Ishikawa (cell line): ENCODE data around the gene NCK1.

Experiments used
- CEBPB ChIP-seq: IDR thresholded peaks from 2 replicates; pipeline ENCODE4 v1.6.1; 2012
- CREB1 ChIP-seq: IDR thresholded peaks from 2 replicates; pipeline ENCODE4 v1.6.1; 2012; ENCODE audit warnings: low read depth
- EGR1 ChIP-seq: IDR thresholded peaks from 2 replicates; pipeline ENCODE4 v1.6.1; 2012
- EP300 ChIP-seq: IDR thresholded peaks from 2 replicates; pipeline ENCODE4 v1.6.1; 2012; ENCODE audit warnings: borderline replicate concordance
- FOXM1 ChIP-seq: IDR thresholded peaks from 2 replicates; pipeline ENCODE4 v1.6.1; 2012; ENCODE audit warnings: low read depth, borderline replicate concordance
- MAX ChIP-seq: IDR thresholded peaks from 2 replicates; pipeline ENCODE4 v1.6.1; 2012
- NFIC ChIP-seq: IDR thresholded peaks from 2 replicates; pipeline ENCODE4 v1.6.1; 2012
- RAD21 ChIP-seq: IDR thresholded peaks from 2 replicates; pipeline ENCODE4 v1.6.1; 2012; ENCODE audit warnings: low read depth
- TAF1 ChIP-seq: IDR thresholded peaks from 2 replicates; pipeline ENCODE4 v1.6.1; 2012; ENCODE audit warnings: low read depth, mild to moderate bottlenecking
- TCF12 ChIP-seq: IDR thresholded peaks from 2 replicates; pipeline ENCODE4 v1.6.1; 2012; ENCODE audit warnings: low read depth
- TEAD4 ChIP-seq: IDR thresholded peaks from 2 replicates; pipeline ENCODE4 v1.6.1; 2012
- USF1 ChIP-seq: IDR thresholded peaks from 2 replicates; pipeline ENCODE4 v1.6.1; 2012
- YY1 ChIP-seq: IDR thresholded peaks from 2 replicates; pipeline ENCODE4 v1.6.1; 2012; ENCODE audit warnings: low read depth
- ZBTB7A ChIP-seq: IDR thresholded peaks from 2 replicates; pipeline ENCODE4 v1.6.1; 2012; ENCODE audit warnings: low read depth
- TF ChIP-seq, protein P1 (sequence below): IDR thresholded peaks from 2 replicates; pipeline ENCODE4 v1.6.1; 2012; ENCODE audit warnings: low read depth, mild to moderate bottlenecking

The NCK1 gene

DNA sequence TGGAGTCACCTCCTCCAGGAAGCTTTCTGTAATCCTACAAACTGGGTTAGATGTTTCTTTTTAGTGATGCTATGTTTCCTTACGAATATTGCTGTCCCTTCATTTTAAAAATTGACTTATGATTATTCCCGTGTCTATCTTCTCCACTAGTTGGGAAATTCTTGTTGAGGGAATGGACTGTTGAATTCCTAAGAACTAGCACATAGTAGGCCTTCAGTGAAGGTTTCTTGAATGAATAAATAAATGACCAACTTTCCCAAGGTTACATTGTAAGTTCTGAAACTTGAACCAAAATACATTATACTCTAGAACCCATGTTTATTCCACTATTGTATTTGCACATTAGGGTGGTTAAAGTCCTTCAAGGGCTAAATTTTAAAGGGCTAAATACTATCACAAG lies 95.0 kb downstream of the NCK1 start:
- no peak for TF ChIP-seq CREB1
- no peak for TF ChIP-seq EGR1
- no peak for TF ChIP-seq TEAD4
- no peak for TF ChIP-seq TCF12
- no peak for TF ChIP-seq USF1
- TF ChIP-seq EP300, result no peak
- no peak for TF ChIP-seq MAX
- no peak for TF ChIP-seq RAD21
- TF ChIP-seq, protein P1, sequence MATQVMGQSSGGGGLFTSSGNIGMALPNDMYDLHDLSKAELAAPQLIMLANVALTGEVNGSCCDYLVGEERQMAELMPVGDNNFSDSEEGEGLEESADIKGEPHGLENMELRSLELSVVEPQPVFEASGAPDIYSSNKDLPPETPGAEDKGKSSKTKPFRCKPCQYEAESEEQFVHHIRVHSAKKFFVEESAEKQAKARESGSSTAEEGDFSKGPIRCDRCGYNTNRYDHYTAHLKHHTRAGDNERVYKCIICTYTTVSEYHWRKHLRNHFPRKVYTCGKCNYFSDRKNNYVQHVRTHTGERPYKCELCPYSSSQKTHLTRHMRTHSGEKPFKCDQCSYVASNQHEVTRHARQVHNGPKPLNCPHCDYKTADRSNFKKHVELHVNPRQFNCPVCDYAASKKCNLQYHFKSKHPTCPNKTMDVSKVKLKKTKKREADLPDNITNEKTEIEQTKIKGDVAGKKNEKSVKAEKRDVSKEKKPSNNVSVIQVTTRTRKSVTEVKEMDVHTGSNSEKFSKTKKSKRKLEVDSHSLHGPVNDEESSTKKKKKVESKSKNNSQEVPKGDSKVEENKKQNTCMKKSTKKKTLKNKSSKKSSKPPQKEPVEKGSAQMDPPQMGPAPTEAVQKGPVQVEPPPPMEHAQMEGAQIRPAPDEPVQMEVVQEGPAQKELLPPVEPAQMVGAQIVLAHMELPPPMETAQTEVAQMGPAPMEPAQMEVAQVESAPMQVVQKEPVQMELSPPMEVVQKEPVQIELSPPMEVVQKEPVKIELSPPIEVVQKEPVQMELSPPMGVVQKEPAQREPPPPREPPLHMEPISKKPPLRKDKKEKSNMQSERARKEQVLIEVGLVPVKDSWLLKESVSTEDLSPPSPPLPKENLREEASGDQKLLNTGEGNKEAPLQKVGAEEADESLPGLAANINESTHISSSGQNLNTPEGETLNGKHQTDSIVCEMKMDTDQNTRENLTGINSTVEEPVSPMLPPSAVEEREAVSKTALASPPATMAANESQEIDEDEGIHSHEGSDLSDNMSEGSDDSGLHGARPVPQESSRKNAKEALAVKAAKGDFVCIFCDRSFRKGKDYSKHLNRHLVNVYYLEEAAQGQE, result no peak
- no peak for TF ChIP-seq TAF1
- TF ChIP-seq FOXM1, result no peak
- no peak for TF ChIP-seq YY1
- TF ChIP-seq NFIC, result no peak
- TF ChIP-seq ZBTB7A, result no peak
- no peak for TF ChIP-seq CEBPB

DNA sequence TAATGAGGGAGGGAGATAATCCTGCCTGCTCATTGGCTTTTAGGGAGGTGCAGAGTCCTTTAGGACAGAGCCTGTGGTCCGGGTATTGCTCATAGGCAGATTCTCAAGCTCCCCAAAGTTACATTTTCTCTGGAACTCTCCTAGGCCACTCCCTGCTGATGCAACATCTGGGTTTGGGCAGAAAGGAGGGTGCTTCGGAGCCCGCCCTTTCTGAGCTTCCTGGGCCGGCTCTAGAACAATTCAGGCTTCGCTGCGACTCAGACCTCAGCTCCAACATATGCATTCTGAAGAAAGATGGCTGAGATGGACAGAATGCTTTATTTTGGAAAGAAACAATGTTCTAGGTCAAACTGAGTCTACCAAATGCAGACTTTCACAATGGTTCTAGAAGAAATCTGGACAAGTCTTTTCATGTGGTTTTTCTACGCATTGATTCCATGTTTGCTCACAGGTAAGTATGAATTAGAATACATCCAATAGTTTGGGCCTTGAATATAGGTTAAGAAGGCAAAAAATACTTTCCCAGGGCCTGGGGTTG lies 95.8 kb downstream of the NCK1 start, which contains the start of gene IL20RB:
Gene IL20RB (plus strand): TSS at position 233 of the 538 bp plus-strand sequence. CDS start 131 bp downstream, at position 364.
- TF ChIP-seq TCF12, result no peak
- TF ChIP-seq USF1, result no peak
- no peak for TF ChIP-seq RAD21

DNA sequence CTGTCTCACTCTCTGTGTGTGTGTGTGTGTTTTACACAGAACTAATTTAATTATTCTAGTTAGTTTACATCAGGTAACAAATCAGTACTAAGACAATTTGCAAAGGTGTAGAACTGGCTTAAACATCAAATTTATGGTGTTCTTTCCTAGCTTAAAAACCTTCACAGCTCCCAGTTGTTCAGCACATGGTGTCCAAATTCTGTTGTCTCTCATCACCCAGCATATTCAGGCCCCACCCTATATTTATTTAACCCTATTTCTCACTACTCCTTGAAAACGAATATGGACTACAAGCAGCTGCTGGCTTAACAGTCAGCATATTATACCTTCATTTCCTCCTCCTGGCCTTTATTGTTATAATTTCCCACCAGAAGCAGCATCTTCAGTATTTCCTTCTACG lies 96.9 kb downstream of the NCK1 start:
- TF ChIP-seq FOXM1, result no peak
- TF ChIP-seq CREB1, result no peak
- TF ChIP-seq RAD21, result no peak
- TF ChIP-seq TEAD4, result no peak
- no peak for TF ChIP-seq EP300
- TF ChIP-seq, protein P1, result no peak
- no peak for TF ChIP-seq USF1
- TF ChIP-seq NFIC, result no peak
- TF ChIP-seq TCF12, result no peak
- no peak for TF ChIP-seq MAX

GRCh38 chr3:136959599-136959998 lies 97.6 kb downstream of the NCK1 start:
- TF ChIP-seq NFIC (no peak), ZBTB7A (no peak), MAX (no peak), TEAD4 (no peak), TAF1 (no peak), FOXM1 (no peak), YY1 (no peak), CREB1 (no peak), CEBPB (no peak)
- TF ChIP-seq, protein P1, result no peak
